GM21576 (cell line): ENCODE results near the gene IQCE.
A peak's percentile ranks its signal among the peaks of the same experiment; 100 is the strongest.

Experiments
- ATAC-seq: cut with Tn5 transposase; IDR thresholded peaks from one replicate; pipeline ENCODE4 v1.9.1; 2021; ENCODE audit warnings: mild to moderate bottlenecking, moderate library complexity; ENCODE audit not compliant: unreplicated experiment

The IQCE gene

GRCh38 chr7:2558629-2559282, at the start of gene IQCE:
Gene IQCE (plus strand): TSS chr7:2558979. CDS start chr7:2559182, 203 bp downstream.
- ATAC-seq, result peak; percentile 45

GRCh38 chr7:2509298-2509906, 49.4 kb upstream of the IQCE start:
- ATAC-seq, result no peak

- ATAC-seq, result no peak
Measured at GRCh38 chr7:2510130-2510776, 48.5 kb upstream of the IQCE start.

GRCh38 chr7:2510909-2511768, 47.6 kb upstream of the IQCE start:
- no peak for ATAC-seq

GRCh38 chr7:2511769-2512168, 47.0 kb upstream of the IQCE start:
- no peak for ATAC-seq

DNA sequence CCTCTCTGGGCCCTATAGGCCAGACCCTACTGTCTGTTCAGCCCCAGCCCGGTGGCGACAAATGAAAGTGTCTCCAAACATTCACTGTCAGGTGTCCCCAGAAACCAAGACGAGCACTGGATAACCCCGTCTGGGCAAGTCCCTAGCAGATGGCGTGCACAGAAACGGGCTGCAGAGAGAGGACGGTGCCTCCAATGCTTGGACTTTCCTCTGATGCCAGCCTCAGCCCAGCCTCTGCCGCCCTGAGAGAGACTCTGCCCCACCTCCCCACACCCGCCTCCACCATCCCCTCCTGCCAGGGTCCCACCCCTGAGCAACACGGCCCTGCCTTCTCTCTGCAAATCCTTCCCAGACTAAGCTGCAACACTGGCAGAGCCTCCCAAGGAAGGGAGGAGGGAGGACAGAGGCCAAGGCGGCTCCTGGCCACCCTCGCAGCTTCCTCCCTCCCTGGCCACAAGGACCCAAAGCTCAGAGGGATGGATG, 46.6 kb upstream of the IQCE start:
- no peak for ATAC-seq

- no peak for ATAC-seq
Measured at GRCh38 chr7:2512713-2513112, 46.1 kb upstream of the IQCE start.

DNA sequence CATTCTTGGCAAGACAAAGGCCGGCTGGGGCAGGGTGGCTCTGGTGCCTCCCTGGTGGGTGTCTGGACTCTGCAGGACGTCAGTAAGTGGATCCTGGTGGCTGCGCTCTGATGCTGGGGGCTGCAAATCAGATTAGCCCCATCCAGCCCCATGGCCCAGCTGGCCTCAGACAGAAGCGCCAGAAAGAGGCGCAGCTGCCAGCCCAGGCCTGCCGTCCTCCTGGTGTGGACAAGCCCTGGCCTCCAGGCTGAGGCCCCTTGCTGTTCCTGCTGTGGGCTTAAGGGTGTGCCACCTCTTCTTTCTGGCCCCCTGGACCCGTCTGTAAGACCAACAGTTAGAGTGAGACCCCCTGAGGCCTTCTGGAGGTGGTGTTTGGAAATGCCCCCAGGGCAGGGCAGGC, 45.1 kb upstream of the IQCE start:
- ATAC-seq, result no peak

DNA sequence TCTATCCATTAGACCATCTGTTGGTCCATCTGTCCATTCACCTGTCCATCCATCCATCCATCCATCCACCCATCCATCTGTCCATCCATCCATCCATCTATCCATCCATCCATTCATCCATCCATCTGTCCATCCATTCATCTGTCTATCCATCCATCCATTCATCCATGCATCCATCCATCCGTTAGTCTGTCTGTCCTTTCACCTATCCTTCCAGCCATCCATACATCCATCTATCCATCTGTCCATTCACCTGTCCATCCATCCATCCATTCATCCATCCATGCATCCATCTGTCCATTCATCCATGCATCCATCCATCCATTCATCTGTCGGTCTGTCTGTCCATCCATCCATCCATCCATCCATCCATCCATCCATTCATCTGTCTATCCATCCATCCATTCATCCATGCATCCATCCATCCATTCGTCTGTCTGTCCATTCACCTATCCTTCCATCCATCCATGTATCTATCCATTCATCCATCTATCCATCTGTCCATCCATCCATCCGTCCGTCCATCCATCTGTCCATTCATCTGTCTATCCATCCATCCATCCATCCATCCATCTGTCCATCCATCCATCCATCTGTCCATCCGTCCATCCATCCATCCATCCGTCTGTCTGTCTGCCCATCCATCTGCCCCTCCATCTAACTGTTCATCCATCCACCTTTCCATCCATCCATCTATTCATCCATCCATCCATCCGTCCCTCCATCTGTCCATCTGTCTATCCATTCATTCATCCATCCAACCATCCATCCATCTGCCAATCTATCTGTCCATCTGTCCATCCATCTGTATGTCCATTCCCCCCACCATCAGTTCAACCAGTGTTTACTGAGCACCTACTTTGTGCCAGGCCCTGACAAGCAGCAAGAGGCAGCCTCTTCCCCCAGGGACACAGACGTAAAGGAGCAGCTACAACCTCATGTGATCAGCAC, 44.0 kb upstream of the IQCE start:
- no peak for ATAC-seq

DNA sequence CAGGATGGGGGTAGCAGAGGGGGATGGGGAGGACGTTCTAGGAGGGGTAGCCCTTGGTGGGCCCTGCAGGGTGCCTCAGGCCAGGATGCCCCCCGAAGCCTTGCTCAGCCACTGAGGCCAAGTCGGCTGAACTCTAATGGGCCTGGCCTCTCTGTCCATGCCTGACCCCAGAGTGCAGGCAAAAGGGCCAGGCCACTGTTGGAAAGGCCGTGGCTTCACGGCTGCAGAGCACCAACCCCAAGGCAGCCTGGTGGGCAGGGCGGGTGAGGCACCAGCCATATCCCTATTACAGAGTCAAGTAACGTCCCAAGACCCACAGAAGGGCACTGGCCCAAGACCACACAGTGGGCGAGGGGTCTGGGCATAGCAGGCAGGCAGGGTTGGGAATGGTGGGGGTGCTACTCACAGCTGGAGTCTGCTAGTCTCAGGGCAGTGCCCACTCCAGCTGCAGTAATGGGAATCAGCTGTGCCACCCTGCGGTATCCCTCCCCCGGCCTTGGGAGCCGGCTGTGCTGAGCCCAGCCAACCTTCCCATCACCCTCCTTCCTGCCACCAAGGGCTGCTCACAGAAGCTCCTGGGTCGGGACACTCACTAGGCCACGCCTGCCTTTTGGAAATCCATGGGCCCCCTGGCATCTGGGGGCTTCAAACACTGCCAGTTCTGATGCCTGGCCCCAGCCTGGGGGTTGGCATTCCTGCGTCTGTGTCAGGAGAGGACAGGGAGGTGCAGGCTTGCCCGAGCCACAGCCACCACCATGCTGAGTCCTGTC, 43.2 kb upstream of the IQCE start:
- ATAC-seq, result no peak

GRCh38 chr7:2516194-2516555, 42.6 kb upstream of the IQCE start:
- ATAC-seq, result no peak

GRCh38 chr7:2517026-2517425, 41.8 kb upstream of the IQCE start:
- ATAC-seq, result no peak

- no peak for ATAC-seq
Measured at GRCh38 chr7:2517678-2518507, 40.9 kb upstream of the IQCE start.

DNA sequence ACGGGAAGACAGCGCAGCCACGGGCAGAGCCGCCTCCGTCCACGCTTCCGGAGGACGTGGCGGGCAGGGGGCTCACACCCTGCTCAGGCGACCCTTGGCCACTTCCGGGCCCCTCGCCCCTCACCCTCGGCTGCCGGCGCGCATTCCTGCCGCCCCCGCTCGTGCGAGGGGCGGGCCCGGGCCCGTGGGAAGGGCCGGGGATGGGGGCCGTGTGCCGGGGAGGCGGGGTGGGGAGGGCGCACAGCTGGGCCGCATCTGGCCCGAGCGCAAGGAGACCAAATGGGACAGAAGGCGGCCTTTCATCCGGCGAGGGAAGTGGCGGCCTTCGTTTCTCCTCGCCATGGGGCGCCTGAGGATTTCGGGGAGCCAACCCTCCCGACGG, 40.1 kb upstream of the IQCE start:
- ATAC-seq, result no peak

GRCh38 chr7:2519119-2519930, 39.5 kb upstream of the IQCE start, which contains the start of gene LFNG:
Gene LFNG (plus strand): TSS chr7:2519774. CDS start chr7:2519862, 88 bp downstream.
- peak; percentile 72 for ATAC-seq

DNA sequence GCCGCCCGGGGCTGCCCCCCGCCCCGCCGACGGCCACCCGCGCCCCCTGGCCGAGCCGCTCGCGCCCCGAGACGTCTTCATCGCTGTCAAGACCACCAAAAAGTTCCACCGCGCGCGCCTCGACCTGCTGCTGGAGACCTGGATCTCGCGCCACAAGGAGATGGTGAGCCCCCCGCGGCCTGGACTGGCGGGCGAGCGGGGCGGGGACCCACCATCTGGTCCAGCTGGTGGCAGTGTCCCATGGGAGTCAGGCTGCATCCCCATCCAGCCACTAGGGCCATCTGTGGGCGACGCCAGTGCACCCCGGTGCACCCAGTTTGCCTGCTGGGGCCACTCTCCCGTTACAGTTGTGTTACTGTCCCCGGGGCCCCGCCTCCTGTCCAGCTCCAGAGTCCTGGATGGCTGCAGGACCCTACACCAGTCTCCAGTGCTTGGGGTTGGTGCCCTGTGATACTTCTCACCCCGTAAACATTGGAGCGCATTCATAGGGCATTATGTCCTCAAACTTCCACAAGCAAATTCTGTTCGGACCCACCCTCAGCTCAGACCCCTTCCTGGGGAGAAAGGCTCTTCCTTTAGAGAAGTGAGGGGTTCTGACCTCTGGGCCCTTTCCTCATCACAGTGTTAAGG, 38.5 kb upstream of the IQCE start:
- ATAC-seq, result no peak

GRCh38 chr7:2520761-2521290, 38.0 kb upstream of the IQCE start:
- no peak for ATAC-seq
